ENCODE results near the gene UAP1L1.
"Not testable (repeated sequence)": the region's sequence is repeated elsewhere in the genome, so short reads cannot be mapped to it uniquely, and the experiment has no call there.

UAP1L1 gene

GRCh38 chr9:137116728-137117127 lies 39.4 kb downstream of the UAP1L1 start:
- no peak for DNase-seq

GRCh38 chr9:137117269-137117731 lies 40.0 kb downstream of the UAP1L1 start:
- no peak for DNase-seq

- not testable (repeated sequence) for DNase-seq
Observed at GRCh38 chr9:137118092-137118603, 40.8 kb downstream of the UAP1L1 start.

- not testable (repeated sequence) for DNase-seq
Observed at GRCh38 chr9:137121927-137122795, 44.8 kb downstream of the UAP1L1 start.

GRCh38 chr9:137122796-137123467 lies 45.6 kb downstream of the UAP1L1 start:
- DNase-seq: not testable (repeated sequence)

GRCh38 chr9:137123468-137123837 lies 46.1 kb downstream of the UAP1L1 start:
- no peak for DNase-seq

GRCh38 chr9:137123952-137124462 lies 46.7 kb downstream of the UAP1L1 start:
- not testable (repeated sequence) for DNase-seq

GRCh38 chr9:137126786-137127185 lies 49.5 kb downstream of the UAP1L1 start:
- no peak for DNase-seq

GRCh38 chr9:137127301-137128157 lies 50.2 kb downstream of the UAP1L1 start:
- no peak for DNase-seq

GRCh38 chr9:137128158-137128861 lies 51.0 kb downstream of the UAP1L1 start:
- no peak for DNase-seq

- no peak for DNase-seq
Observed at GRCh38 chr9:137128862-137129455, 51.6 kb downstream of the UAP1L1 start.

- DNase-seq: peak; percentile 93
Observed at GRCh38 chr9:137129456-137130175, 52.3 kb downstream of the UAP1L1 start.

- no peak for DNase-seq
Observed at GRCh38 chr9:137130176-137130755, 52.9 kb downstream of the UAP1L1 start.

Measured in HCEC 1CT (cell line).